Urothelium cell line (cell line): ENCODE data around the gene STAP1.
"Not testable (repeated sequence)": the region's sequence is repeated elsewhere in the genome, so short reads cannot be mapped to it uniquely, and the experiment has no call there.

Experiments
- DNase-seq: peaks from one replicate; pipeline ENCODE4 v3.0.0; 2011; ENCODE audit warnings: low spot score, mixed read lengths
- FAIRE-seq: peaks from 2 replicates; lab custom pipeline; 2011; peaks lifted over from hg19 to GRCh38; lab: Jason Lieb, UNC

The STAP1 gene

GRCh38 chr4:67614186-67614585 is 55.7 kb downstream of the STAP1 start:
- FAIRE-seq (no peak), DNase-seq (no peak)

- no peak for FAIRE-seq
- DNase-seq, result no peak
Measured at GRCh38 chr4:67615119-67615518, 56.6 kb downstream of the STAP1 start.

GRCh38 chr4:67616478-67616877 is 58.0 kb downstream of the STAP1 start:
- DNase-seq (no peak), FAIRE-seq (no peak)

GRCh38 chr4:67624939-67625338 is 66.4 kb downstream of the STAP1 start:
- no peak for FAIRE-seq
- no peak for DNase-seq

- no peak for DNase-seq
- FAIRE-seq, result no peak
Measured at GRCh38 chr4:67632492-67632891, 74.0 kb downstream of the STAP1 start.

- FAIRE-seq, result no peak
- DNase-seq, result no peak
Measured at GRCh38 chr4:67634741-67635140, 76.2 kb downstream of the STAP1 start.

- no peak for FAIRE-seq
- DNase-seq, result no peak
Measured at GRCh38 chr4:67635331-67635730, 76.8 kb downstream of the STAP1 start.

GRCh38 chr4:67636978-67637377 is 78.5 kb downstream of the STAP1 start:
- FAIRE-seq, DNase-seq: not testable (repeated sequence)

GRCh38 chr4:67638136-67638535 is 79.6 kb downstream of the STAP1 start:
- DNase-seq (no peak), FAIRE-seq (no peak)

- no peak for FAIRE-seq
- no peak for DNase-seq
Measured at GRCh38 chr4:67651536-67651935, 93.0 kb downstream of the STAP1 start.
